SU-DHL-6 (cell line): ENCODE results near the gene STX16.

Source experiments
- EZH2phosphoT487 ChIP-seq: fragments of 200-600 bp; sonication (generic), shearing (Covaris generic); conservative IDR thresholded peaks from 2 replicates; pipeline ENCODE4 v1.6.1; 2018; ENCODE audit warnings: mild to moderate bottlenecking, antibody characterized with exemption, low read length, moderate library complexity, mixed read lengths
- TF ChIP-seq, protein P1 (sequence below): fragments of 200-600 bp; sonication (generic); IDR thresholded peaks from one replicate; pipeline ENCODE4 v1.5.1; 2017; ENCODE audit warnings: antibody characterized with exemption, mild to moderate bottlenecking, low read length, moderate library complexity; ENCODE audit not compliant: insufficient read depth, poor library complexity, severe bottlenecking

- TF ChIP-seq, protein P1, sequence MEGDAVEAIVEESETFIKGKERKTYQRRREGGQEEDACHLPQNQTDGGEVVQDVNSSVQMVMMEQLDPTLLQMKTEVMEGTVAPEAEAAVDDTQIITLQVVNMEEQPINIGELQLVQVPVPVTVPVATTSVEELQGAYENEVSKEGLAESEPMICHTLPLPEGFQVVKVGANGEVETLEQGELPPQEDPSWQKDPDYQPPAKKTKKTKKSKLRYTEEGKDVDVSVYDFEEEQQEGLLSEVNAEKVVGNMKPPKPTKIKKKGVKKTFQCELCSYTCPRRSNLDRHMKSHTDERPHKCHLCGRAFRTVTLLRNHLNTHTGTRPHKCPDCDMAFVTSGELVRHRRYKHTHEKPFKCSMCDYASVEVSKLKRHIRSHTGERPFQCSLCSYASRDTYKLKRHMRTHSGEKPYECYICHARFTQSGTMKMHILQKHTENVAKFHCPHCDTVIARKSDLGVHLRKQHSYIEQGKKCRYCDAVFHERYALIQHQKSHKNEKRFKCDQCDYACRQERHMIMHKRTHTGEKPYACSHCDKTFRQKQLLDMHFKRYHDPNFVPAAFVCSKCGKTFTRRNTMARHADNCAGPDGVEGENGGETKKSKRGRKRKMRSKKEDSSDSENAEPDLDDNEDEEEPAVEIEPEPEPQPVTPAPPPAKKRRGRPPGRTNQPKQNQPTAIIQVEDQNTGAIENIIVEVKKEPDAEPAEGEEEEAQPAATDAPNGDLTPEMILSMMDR: no peak
- TF ChIP-seq EZH2phosphoT487: no peak
Measured at GRCh38 chr20:58695895-58696375, 44.9 kb downstream of the STX16 start.
